NOMO-1 treated with dmso at 0.1 percent for 144 hours (cell line): ENCODE data around the gene TTC39A.
A peak's percentile ranks its signal among the peaks of the same experiment; 100 is the strongest.

Experiments used
- DNase-seq: peaks from one replicate; lab custom pipeline; 2025; ENCODE audit not compliant: unreplicated experiment; lab: John Stamatoyannopoulos, UW

The TTC39A gene

DNA sequence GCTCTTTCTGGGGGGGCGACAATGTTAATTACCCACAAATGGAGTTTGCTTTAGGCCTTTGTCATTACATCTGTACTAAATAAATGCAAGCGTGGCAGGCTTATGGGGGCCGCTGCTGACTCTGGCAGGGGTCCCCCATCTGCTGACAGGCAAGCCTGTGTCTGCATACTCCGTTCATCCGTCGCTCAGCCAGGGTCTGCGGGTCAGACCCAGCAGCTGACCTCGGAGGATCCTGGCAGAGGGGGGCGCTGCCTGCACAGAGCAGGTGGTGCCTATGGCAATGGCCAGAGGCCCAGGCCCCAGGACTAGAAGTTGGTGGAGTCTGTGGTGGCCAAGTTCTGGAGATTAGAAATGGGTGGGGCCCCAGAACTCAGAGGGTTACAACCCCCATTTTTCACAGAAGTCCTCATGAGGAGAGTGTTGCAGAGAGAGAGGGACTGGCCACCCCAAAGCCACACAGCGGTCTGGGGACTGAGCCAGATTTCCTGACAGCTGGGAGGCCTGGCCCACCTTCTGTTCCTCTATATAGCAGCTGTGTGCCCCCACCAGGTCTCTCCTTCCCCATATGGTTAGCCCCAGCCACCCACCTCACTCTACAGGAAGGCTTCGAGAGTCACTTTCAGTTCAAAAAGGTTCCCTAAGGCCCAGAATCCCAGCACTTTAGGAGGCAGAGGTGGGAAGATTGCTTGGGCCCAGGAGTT is 31.0 kb downstream of the TTC39A start:
- no peak for DNase-seq

DNA sequence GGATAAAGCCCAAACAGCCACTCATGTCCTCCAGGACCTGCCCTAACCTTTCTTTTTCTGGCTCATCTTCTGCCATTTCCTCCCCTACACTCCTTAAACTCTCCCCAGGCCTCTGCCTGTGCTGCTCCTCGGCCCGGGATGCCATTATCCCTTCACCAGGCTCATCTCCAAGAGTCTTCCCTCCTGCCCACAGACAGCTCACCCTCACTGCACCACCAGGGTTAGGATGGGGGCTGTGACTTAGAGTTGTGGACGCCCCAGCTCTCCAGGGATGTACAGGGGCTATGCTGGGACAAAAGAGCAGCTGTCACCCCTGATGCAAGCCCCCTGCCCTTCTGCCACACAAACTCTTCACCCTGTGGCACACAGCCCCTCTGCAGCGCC is 32.0 kb downstream of the TTC39A start:
- DNase-seq = no peak

DNA sequence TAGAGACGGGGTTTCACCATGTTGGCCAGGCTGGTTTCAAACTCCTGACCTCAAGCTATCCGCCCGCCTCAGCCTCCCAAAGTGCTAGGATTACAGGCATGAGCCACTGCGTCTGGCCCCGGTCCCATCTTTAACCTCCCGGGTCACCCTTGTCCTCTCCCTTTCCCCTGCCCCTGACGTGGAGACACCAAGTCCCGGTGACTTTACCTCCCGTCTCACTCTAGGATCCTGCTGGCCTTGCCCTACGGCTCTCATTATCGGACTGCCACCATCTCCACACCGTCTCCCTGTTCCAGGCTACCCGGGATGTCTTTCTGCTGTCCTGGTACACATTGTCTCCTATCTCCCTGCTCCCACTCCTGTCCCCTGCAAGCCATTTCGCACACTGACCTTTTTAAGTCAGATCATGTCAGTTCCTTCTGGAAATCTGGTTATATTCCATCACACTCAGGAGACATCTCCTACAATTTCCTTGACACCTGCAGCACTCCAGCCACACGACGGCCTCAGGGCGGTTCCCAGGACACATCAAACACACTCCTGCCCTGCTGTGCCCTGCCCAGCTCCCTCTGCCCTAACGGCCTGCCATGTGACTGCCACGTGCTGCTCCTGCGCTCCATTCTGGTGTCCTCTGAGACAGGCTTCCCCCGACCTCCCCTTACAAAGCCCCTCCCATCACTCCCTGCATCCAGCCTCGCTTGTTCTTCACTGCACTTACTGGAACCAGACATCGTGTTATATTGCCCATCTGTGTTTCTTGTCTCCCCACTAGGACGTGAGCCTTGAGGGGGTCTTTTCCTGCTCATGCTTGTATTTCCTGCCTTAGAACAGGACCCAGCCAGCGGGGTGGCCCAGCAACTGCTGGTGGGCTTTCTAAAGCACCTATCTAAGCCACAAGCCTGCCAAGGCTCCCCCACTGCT is 32.7 kb downstream of the TTC39A start:
- DNase-seq = no peak

DNA sequence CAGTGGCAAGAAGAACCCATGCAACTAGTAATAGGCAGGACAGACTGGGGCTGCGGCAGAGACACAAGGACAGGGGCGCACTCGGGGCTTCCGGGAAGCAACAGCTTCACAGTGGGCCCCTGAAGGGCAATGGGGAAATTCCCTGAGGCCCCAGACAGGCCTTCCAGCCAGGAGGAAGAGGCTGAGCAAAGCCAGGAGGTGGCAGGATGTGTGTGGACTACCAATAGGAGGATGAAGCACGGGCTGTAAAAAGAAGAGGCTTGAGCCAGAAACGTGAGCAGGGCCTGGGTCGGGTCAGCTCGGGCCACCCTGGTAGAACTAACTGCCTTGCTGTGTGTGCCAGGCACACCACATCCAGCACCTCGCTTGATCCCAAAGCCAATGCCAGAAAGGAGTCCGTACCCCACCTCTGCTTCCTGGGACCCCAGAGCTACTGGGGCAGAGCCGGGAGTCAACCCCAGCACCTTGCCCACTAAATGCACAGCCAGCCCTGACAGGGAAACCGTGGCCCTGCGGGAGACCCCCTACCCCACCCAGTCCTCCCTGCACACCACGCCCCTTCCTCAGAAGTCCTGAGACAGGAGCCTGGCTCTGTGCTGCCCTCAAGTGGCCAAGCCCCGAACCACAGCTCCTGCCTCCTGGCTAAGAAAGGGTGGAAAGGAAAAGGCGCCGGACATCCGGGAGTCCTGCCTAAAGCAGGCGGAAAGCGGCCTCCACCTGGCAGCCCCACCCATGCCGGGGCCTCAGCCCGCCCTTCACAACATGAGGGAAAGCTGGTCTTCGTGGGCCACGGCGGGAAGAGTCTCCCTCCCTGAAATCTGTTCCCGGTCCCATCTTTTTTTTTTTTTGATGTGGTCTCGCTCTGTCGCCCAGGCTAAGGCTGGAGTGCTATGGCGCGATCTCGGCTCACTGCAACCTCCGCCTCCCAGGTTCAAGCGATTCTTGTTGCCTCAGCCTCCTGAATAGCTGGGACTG is 33.7 kb downstream of the TTC39A start:
- peak; percentile 38 for DNase-seq

DNA sequence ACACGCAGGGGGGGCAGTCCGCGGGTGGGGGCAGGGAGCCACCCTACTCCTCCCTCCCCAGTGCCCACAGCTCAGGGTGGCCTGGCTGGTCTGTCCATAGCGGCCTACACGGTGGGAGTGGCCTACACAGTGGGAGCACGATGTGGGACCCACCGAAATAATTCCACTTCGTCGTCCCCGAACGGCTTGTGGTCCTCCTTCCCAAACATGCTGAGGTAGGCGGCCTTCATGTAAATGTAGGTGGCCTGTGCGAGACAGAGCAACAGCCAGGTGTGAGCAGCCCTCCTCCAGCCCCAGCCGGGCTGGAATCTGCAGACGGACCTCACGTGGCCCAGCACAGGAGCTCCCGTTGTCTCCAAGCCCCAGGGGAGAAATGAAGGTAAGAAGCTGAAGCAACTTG is 34.4 kb downstream of the TTC39A start:
- no peak for DNase-seq

DNA sequence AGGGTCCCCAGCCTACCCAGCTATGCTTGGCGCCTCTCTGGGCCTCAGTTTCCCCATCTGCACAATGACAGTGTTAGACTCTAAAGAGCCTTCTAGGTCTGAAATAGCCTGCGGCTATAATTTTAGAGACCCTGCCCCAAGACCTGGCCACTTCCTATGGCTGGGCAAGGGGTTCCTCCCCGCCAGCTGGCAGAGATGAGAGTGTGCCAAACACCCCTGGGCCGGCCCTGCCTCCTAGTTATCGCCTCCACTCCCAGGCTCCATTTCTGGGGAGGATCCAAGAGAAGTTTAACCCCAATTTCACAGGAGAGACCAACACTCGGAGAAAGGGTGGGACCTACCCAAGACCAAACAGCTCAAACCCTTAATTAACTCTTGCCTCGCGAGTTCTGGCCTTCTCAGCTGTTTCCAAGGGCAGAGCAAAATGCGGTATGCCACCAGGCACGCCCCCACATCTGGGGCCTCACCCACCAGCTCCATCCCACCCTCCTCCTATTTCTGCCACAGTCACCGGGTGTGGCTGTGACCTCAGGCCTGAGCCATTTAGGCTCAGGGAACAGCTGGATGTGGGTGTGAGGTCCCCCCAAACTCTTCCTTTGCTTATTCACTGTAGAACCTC is 35.7 kb downstream of the TTC39A start:
- DNase-seq = no peak

DNA sequence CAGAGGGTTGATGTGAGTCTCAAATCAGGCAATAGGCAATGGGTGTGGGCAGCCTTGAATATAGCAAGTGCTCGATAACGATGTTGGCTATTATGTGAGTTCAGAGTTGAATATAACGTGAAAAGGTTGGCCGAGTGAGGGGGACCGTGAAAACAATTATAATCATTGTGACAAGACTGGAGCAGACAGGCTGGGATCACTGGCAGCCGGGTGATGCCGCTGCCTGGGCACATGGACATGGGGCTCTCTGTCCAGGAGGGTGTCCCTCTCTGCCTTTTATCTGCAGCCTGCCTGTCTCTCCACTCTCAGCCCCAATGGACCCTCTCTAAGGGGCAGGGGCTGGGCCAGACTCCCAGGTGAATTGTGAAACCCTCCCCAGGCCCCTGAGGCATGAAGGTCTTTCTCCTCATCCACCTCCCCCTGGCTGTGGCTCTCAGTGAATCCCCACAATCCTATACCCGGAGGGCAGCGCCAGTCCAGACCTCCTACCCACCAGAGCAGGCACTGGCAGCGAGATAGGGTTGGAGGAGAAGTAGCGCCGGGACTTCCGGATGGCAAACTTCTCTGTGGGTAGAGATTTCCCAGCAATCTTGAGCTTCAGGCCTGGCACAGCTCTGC is 36.4 kb downstream of the TTC39A start:
- no peak for DNase-seq

DNA sequence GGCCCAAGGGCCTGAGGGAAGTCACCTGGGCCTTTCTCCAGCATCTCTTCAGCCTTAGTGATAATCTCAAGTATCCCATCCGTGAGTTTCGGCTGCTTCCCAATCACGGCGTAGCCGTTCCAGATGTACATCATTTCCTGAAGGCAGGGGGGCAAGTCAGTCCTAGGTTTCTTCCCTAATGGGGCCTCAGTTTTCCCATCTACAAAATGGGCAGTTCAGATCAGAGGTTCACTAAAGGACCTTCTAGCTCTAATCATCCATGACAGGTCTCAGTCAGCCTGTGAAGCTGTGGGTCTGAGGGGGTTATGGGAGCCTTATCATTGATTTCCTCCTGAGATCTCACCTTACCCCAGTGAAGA is 39.9 kb downstream of the TTC39A start:
- no peak for DNase-seq

DNA sequence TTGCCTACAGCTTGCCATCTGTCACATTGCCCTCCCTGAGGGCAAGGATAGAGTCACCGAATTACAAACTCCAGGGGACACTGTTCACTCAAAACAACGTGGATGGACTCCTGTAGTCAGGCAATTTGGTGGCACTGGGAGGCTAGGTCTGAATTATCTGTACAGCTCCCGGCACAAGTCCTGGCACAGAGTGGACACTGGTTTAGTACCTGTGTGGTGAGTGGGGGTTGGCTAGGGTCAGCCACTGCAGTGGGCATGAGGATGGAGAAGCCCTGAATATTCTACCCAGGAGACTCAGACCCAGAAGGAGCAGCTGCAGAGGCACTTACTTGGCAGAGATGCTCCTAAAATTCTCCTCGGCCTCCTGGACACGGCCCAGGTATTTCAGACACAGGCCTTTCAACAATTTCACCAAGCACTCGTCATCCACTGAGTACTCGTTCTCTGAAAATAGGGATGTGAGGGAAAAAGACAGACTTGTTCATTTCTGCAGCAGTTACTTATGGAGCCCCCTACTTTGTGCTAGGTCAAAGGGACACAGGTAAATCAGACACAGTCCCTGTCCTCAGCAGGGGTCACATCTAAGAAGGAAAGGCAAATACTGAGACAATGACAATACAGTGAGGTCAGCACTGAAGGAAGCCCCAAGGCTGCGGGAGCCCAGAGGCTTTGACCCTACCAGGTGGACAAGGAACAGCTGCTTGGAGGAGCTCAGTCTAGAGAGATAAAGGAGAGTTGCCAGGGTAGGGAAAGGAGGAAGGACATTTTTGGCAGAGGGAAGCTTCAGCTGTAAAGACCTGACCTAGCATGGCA is 40.5 kb downstream of the TTC39A start:
- no peak for DNase-seq

DNA sequence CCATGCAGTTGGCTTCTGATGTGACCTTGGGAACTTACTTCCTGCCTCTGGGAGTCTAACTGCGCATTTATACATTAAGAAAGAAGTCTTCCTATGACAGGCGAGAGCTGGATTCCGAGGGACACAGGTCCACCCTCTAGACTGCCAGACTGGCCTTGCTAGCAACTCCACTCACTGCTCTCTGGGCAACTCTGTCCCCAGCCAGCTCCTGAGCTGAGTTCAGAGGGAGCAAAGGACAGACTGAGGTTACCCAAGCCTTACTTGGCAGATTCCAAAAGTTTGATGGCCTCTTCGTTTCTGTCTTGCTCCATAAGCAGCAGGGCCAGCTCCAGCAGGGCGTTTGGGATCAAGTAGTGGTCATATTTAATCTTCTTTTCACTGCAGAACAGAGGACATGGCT is 41.8 kb downstream of the TTC39A start:
- no peak for DNase-seq

DNA sequence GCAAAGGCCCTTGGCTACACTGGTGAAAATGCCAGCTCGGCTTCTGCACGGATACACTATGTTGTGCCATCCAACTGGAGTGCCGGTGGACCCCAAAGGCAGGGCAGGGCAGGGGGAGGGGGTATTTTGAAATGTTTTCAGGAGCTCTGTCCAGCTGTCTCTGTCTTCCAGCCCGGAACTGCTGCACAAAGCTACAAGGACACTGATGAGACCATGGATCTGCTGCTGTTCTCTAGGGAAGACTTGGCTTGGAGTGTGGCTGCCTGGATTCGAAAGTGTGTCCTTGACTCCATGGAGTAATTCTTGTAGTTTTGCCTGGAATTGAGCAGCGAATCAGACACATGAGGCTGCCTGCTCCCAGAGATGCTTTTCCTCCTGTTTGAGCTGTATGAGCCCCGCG is 42.4 kb downstream of the TTC39A start:
- DNase-seq = no peak

DNA sequence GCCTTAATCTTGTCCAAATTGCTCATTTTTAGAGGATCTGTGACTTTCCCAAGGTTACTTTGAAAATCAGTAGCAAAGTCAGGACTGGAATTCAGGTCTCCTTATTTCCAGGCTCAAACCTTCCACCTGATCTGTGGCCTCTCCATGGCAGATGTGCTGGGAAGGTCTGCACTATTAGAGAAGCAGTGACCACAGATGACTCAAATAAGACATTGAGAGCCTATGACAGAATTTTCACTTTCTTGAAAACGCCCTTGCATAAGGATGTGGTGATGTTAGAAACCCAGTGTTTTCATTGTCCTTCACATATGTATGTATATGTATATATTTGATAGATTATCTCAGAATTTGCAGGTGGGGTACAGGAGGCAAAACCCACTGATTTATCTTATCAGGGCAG is 45.3 kb downstream of the TTC39A start:
- no peak for DNase-seq

DNA sequence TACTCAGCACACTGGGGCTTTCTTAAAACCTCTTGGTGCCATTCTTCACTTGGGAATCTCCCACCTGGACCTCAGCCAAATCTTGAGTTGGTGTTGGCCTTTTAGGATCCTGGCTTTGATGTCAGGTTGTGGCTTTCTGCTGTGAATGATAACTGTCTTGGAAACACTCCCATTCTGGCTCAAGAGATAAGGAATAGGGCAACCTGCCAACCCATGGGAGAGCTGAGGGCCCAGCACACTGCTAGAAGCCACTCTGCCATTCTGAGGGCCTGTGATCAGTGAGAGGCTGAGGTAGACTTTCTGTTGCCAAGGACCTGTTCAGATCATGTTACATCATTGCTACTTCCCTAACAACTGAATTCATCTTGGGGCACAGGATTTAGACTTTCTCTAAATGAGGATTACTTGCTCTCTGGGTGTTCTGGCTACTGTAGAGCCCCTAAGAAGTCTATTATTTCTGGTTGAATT is 45.8 kb downstream of the TTC39A start:
- DNase-seq = no peak

DNA sequence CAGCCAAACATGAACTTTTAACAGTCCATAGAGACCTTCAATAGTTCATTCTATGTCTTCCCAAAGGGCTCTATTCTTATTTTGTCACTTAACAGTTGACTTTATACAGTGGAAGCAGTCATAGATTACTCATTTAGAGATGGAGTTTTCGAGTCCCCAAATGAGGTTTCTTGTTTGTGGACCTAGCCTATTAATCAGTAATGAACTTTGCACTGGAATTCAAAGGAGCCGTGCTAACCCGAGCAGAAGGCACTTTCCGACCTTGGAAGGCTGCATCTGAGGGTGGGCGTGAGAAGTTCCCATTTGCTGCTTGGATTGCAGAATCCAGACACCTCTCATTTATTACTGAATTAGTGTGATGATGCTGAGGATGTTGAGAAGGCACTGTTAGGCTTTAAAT is 46.4 kb downstream of the TTC39A start:
- DNase-seq = no peak

DNA sequence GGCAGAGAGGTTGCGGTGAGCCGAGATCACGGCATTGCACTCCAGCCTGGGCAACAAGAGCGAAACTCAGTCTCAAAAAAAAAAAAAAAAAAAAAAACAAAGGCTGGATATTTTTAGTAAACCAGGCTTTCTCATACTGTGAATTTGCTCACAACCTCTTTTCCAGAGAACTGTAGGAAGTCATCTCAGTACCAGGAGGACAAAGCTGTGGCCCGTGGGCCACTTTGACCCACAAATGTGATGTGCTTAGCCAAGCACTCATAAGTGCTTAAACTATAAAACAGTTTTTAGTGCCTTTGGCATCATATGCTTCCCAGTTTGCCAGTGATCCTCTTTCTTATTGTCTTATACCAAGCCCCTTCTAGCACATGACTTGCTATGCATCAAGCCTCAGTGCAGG is 47.8 kb downstream of the TTC39A start:
- DNase-seq = no peak

DNA sequence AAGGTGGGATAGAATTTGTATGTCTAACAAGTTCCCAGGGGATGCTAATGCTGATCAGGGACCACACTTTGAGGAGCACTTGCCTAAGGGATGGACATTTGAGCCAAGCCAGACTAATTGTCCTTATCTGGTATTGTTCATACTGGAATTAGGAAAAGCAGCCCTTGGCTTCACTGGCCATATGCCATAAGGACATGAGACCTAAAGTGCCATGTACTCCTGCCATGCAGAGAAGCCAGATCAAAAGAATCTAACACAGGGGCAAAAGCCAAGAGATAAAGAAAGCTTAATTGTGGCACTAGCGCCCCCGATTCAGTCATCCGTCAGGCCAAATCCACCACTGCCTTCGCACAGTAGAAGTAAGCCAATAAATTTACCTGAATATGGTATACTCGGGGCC is 48.6 kb downstream of the TTC39A start:
- no peak for DNase-seq

DNA sequence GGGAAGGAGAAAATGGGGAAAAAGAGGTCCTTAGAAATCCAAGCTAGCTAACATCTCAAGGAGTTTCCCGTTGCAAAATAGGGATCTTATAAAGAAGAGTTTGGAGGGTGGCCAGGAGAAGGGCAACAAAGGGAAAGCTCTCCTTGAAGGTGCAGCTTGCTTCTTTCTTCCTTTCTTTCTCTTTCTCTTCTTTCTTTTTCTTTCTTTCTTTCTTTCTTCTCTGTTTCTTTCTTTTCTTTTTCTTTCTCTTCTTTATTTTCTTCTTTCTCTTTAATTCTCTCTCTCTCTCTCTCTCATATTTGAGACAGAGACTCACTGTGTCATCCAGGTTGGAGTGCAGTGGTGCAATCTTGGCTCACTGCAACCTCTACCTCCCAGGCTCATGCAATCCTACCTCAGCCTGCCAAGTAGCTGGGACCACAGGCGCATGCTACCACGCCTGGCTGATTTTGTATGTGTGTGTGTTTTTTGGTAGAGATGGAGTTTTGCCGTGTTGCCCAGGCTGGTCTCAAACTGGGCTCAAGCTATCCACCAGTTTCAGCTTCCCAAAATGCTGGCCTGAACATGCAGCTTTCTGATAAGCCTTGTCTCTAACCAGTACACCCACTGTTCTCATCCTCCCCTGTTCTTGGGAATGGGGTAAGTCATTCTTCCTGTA is 49.9 kb downstream of the TTC39A start:
- no peak for DNase-seq

DNA sequence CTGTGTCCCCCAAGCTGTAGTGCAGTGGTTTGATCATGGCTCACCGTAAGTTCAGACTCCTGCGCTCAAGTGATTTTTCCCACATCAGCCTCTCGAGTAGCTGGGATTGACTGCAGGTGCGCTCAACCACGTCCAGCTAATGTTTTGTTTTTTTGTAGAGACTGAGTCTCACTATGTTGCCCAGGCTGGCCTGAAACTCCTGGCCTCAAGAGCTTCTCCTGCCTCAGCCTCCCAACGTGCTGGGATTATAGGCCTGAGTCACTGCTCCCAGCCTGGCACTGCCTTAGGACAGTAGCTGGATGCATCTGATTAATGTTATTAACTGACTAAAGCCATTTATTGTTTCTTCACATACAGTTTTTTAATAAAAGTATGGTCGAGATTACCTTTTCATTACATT is 54.1 kb downstream of the TTC39A start:
- no peak for DNase-seq

DNA sequence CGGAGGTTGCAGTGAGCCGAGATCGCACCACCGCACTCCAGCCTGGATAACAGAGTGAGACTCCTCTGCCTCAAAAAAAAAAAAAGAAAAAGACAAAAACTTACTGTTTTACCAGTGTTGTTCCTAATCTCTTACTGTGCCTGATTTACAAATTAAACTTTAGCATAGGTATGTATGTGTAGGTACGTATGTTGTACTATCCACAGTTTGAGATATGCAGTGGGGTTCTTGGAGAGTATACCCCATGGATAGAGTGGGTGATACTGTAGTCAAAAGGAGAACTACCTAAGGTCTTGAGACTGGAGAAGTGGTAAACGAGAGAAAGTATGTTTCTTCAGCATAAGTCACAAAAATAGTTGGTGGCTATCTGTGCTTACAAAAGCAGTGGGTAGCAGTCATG is 55.7 kb downstream of the TTC39A start:
- DNase-seq = no peak
